Trophoblast cell (in vitro differentiated cells and primary cell): Measurements from ENCODE around the gene FOXL3. TPM values are rescaled to one million over a fixed set of nuclear protein-coding genes. Genes with fewer than 3 reads are reported as not detected.
A peak's percentile ranks its signal among the peaks of the same experiment; 100 is the strongest.
"Not testable (repeated sequence)": the region's sequence is repeated elsewhere in the genome, so short reads cannot be mapped to it uniquely, and the experiment has no call there.

Experiments used
- DNase-seq, 2 donors: peaks; one replicate each; pipeline ENCODE4 v3.0.0-alpha.2; 2016
- H2AFZ ChIP-seq: 2 replicates; pipeline ENCODE4 v1.6.1; 2013; ENCODE audit warnings: low read length, moderate library complexity, mild to moderate bottlenecking; ENCODE audit not compliant: insufficient read depth, poor library complexity
- H2AK5ac ChIP-seq: 2 replicates; pipeline ENCODE4 v1.6.1; 2013; ENCODE audit warnings: mild to moderate bottlenecking, low read length
- H2BK120ac ChIP-seq: 2 replicates; pipeline ENCODE4 v1.6.1; 2013; ENCODE audit warnings: low read length, mild to moderate bottlenecking, moderate library complexity; ENCODE audit not compliant: insufficient read depth, poor library complexity
- H2BK12ac ChIP-seq: 2 replicates; pipeline ENCODE4 v1.6.1; 2013; ENCODE audit warnings: mild to moderate bottlenecking, low read length, moderate library complexity
- H2BK5ac ChIP-seq: 2 replicates; pipeline ENCODE4 v1.6.1; 2013; ENCODE audit warnings: low read length, low read depth, moderate library complexity, mild to moderate bottlenecking; ENCODE audit not compliant: poor library complexity
- H3K14ac ChIP-seq: 2 replicates; pipeline ENCODE4 v1.6.1; 2013; ENCODE audit warnings: mild to moderate bottlenecking, low read length
- H3K18ac ChIP-seq: 2 replicates; pipeline ENCODE4 v1.6.1; 2013; ENCODE audit warnings: mild to moderate bottlenecking, low read length
- H3K23ac ChIP-seq: 2 replicates; pipeline ENCODE4 v1.6.1; 2013; ENCODE audit warnings: low read length
- H3K27ac ChIP-seq: 2 replicates; pipeline ENCODE4 v1.5.1; 2013; ENCODE audit warnings: low read depth, mild to moderate bottlenecking, inconsistent platforms, low read length, moderate library complexity
- H3K27me3 ChIP-seq: 2 replicates; pipeline ENCODE4 v1.6.1; 2013; ENCODE audit warnings: inconsistent platforms, mild to moderate bottlenecking, low read length, moderate library complexity; ENCODE audit not compliant: insufficient read depth
- H3K36me3 ChIP-seq, 2 experiments: 1 replicate in 1 of 2; 2 replicates in 1 of 2; pipeline ENCODE4 v1.6.1; 2013; ENCODE audit warnings: low read length in 2 of 2, mild to moderate bottlenecking in 2 of 2, moderate library complexity in 1 of 2; ENCODE audit not compliant: insufficient read depth in 2 of 2, control insufficient read depth in 1 of 2
- H3K4ac ChIP-seq: 2 replicates; pipeline ENCODE4 v1.6.1; 2013; ENCODE audit warnings: low read depth, mild to moderate bottlenecking, low read length, moderate library complexity
- H3K4me1 ChIP-seq, 2 experiments: 1 replicate in 1 of 2; 2 replicates in 1 of 2; pipeline ENCODE4 v1.6.1; 2013; ENCODE audit warnings: low read length in 2 of 2, mild to moderate bottlenecking in 2 of 2, moderate library complexity in 1 of 2; ENCODE audit not compliant: insufficient read depth in 2 of 2, control insufficient read depth in 1 of 2
- H3K4me2 ChIP-seq: 2 replicates; pipeline ENCODE4 v1.6.1; 2013; ENCODE audit warnings: inconsistent platforms, mild to moderate bottlenecking, low read length, moderate library complexity
- H3K4me3 ChIP-seq: 2 replicates; pipeline ENCODE4 v1.5.1; 2013; ENCODE audit warnings: mild to moderate bottlenecking, low read depth, low read length, inconsistent platforms
- H3K79me1 ChIP-seq: one replicate; pipeline ENCODE4 v1.6.1; 2013; ENCODE audit warnings: low read length
- H3K79me2 ChIP-seq: 2 replicates; pipeline ENCODE4 v1.6.1; 2013; ENCODE audit warnings: low read length, mild to moderate bottlenecking; ENCODE audit not compliant: control insufficient read depth, insufficient read depth, poor library complexity
- H3K9ac ChIP-seq: 2 replicates; pipeline ENCODE4 v1.6.1; 2013; ENCODE audit warnings: mild to moderate bottlenecking, low read length
- H3K9me3 ChIP-seq: 2 replicates; pipeline ENCODE4 v1.6.1; 2013; ENCODE audit warnings: low read depth, mild to moderate bottlenecking, control low read depth, inconsistent platforms, low read length; ENCODE audit not compliant: insufficient read depth
- H4K12ac ChIP-seq: 2 replicates; pipeline ENCODE4 v1.6.1; 2013; ENCODE audit warnings: low read depth, mild to moderate bottlenecking, low read length, moderate library complexity
- H4K8ac ChIP-seq: 2 replicates; pipeline ENCODE4 v1.6.1; 2013; ENCODE audit warnings: low read depth, mild to moderate bottlenecking, low read length, moderate library complexity
- H4K91ac ChIP-seq: one replicate; pipeline ENCODE4 v1.6.1; 2013; ENCODE audit warnings: low read depth, mild to moderate bottlenecking, low read length, moderate library complexity
- WGBS: extraction: QIAGEN DNeasy Blood & Tissue Kit; methylation state at CpG from one replicate; pipeline ENCODE4 v1.1.7; 2013; ENCODE audit warnings: missing lambda C conversion rate; ENCODE audit not compliant: insufficient read length, insufficient coverage; ENCODE audit errors: extremely low coverage; 5-methylcytosine and 5-hydroxymethylcytosine counted together
- polyA plus RNA-seq: library from polyadenylated mRNA; stranded (reverse); fragments of 200-250 nt; gene quantifications from 2 replicates; pipeline ENCODE4 v1.2.3, GENCODE V29; 2013

Gene FOXL3
- polyA plus RNA-seq, result not detected in 2 replicates

DNA sequence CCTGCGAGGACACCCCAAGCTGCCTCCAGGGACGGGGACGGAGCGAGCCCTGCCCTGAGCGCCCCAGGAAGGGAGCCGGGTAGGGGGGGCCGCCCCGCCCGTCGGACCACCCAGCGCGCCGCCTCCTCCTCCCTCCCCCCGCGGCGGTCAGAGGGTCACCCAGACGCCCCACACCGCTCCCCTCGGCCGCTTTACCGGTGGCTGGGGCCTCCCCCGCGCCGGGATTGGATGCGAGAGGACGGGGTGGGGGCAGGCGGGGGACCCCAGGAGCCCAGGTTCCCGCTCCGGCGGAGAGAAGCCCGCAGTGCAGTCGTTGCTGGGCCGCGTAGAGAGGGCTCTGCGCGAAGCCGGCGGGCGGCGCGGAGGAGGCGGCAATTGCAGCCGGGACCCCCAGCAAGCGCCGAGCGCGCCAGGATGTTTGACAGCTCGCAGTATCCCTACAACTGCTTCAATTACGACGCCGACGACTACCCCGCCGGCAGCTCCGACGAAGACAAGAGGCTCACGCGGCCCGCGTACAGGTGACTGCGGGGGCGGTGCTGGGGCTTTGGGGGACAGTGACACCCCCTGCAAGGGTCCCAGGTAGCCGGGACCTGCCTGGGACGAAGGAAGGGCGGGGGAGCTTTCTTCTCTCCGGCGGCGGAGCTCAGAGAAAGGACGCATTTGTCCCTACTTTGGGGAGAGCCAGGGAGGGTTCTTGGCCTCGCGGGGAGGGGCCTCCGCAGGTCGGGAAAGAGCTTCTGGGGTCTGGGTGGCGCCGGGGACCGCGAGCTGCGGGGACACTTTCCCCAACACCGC lies at the start of gene FOXL3:
Gene FOXL3, plus strand, starts transcription at position 415 of the 798 bp plus-strand sequence. Its CDS starts 0 bp downstream, at position 415.
- H3K14ac ChIP-seq, result no peak within 1 kb of the TSS
- H2BK12ac ChIP-seq, result no peak within 1 kb of the TSS
- H3K4me1 ChIP-seq, result no peaks in the 10 kb centered on the region
- no peak within 1 kb of the TSS for H3K4me3 ChIP-seq
- peaks cover 26% of the 10 kb centered on the region for H3K27me3 ChIP-seq
- DNase-seq, result no peak
- H2BK5ac ChIP-seq, result no peak within 1 kb of the TSS
- H2BK120ac ChIP-seq, result no peak within 1 kb of the TSS
- H3K4ac ChIP-seq, result no peak within 1 kb of the TSS
- no peak within 1 kb of the TSS for H3K23ac ChIP-seq
- H3K27ac ChIP-seq, result no peak within 1 kb of the TSS
- no peaks in the 10 kb centered on the region for H3K79me2 ChIP-seq
- no peaks in the 10 kb centered on the region for H3K79me1 ChIP-seq
- H4K91ac ChIP-seq, result no peak within 1 kb of the TSS
- no peak within 1 kb of the TSS for H4K12ac ChIP-seq
- H4K8ac ChIP-seq, result no peak within 1 kb of the TSS
- peaks cover 10% of the 10 kb centered on the region for H3K9me3 ChIP-seq
- no peak within 1 kb of the TSS for H3K18ac ChIP-seq
- no peak within 1 kb of the TSS for H3K9ac ChIP-seq
- WGBS, result no CpG with 5 or more reads among the region's 79 CpGs
- H2AK5ac ChIP-seq, result no peak within 1 kb of the TSS
- no peak within 1 kb of the TSS for H2AFZ ChIP-seq
- H3K36me3 ChIP-seq, result no peaks in the 10 kb centered on the region
- no peak within 1 kb of the TSS for H3K4me2 ChIP-seq

DNA sequence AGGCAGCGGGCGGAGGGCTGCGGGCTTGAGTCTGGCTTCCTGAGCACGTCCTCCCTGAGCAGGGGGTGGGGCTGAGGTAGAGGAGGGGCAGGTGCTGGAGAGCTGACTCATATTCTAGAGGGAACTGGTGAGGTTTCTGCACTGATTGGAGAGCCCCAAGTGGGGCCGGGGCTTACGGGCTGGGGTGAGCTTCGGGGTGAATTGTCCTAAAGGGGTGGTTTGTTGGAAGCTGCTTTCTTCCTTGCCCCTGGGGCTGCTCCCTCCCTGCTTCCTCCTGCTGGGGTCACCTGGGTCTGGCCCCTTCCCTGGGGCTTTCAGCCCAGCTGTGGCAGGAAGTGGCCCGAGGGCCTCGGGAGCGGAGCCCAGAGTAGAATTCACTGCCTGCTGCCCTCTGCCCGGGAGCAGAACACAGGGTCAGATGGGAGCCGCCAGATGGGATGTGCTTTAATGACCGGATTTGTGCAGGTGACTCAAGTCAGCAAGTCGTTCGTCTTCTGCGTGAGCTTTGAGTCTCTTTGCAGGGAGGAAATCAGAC lies 49.0 kb upstream of the FOXL3 start:
- H2AFZ ChIP-seq, result no peak overlapping the region
- peak overlapping the region; percentile 27 for H3K4me2 ChIP-seq
- H3K79me2 ChIP-seq, result no peaks in the 10 kb centered on the region
- H2AK5ac ChIP-seq, result no peak overlapping the region
- H4K8ac ChIP-seq, result no peak overlapping the region
- H3K18ac ChIP-seq, result no peak overlapping the region
- H4K91ac ChIP-seq, result no peak overlapping the region
- H3K27me3 ChIP-seq, result no peaks in the 10 kb centered on the region
- no peaks in the 10 kb centered on the region for H3K79me1 ChIP-seq
- H2BK12ac ChIP-seq, result no peak overlapping the region
- H3K9me3 ChIP-seq, result peaks cover 2% of the 10 kb centered on the region
- H3K4me3 ChIP-seq, result no peak overlapping the region
- H3K9ac ChIP-seq, result no peak overlapping the region
- no peak overlapping the region for H3K4ac ChIP-seq
- no peak overlapping the region for H2BK5ac ChIP-seq
- no peak overlapping the region for H3K23ac ChIP-seq
- H3K4me1 ChIP-seq, result peaks cover 1 to 3% of the 10 kb centered on the region in 2 experiments
- no peak overlapping the region for H3K27ac ChIP-seq
- DNase-seq, result peak in 1 of 2 donors; percentile 27
- no peak overlapping the region for H2BK120ac ChIP-seq
- WGBS, result no CpG with 5 or more reads among the region's 16 CpGs
- no peak overlapping the region for H3K14ac ChIP-seq
- no peak overlapping the region for H4K12ac ChIP-seq
- H3K36me3 ChIP-seq, result no peaks in the 10 kb centered on the region

GRCh38 chr7:241513-241912 lies 48.5 kb upstream of the FOXL3 start:
- Histone ChIP-seq H3K79me1 (no peaks in the 10 kb centered on the region), H3K4me3 (peak overlapping the region; percentile 2), H2AFZ (no peak overlapping the region), H2BK120ac (no peak overlapping the region), H4K12ac (no peak overlapping the region), H3K9ac (no peak overlapping the region), H4K91ac (no peak overlapping the region), H3K14ac (no peak overlapping the region), H3K4me2 (no peak overlapping the region), H2AK5ac (no peak overlapping the region), H3K23ac (no peak overlapping the region), H2BK5ac (no peak overlapping the region), H3K79me2 (no peaks in the 10 kb centered on the region), H3K18ac (no peak overlapping the region), H3K4ac (no peak overlapping the region), H3K9me3 (peaks cover 2% of the 10 kb centered on the region), H2BK12ac (no peak overlapping the region), H3K36me3 (no peaks in the 10 kb centered on the region), H3K4me1 (peaks cover 0 to 3% of the 10 kb centered on the region in 2 experiments), H3K27ac (no peak overlapping the region), H3K27me3 (no peaks in the 10 kb centered on the region), H4K8ac (no peak overlapping the region)
- no CpG with 5 or more reads among the region's 13 CpGs for WGBS
- no peak for DNase-seq

GRCh38 chr7:242826-243579 lies 47.0 kb upstream of the FOXL3 start:
- no CpG with 5 or more reads among the region's 21 CpGs for WGBS
- not testable (repeated sequence) for DNase-seq

More at GRCh38 chr7:242826-243579, 47.0 kb upstream of the FOXL3 start:
- not testable (repeated sequence) for H3K27ac ChIP-seq, H3K27me3 ChIP-seq, H3K9ac ChIP-seq, H3K4me2 ChIP-seq, H4K8ac ChIP-seq, H3K18ac ChIP-seq, H3K4ac ChIP-seq, H3K36me3 ChIP-seq, H3K23ac ChIP-seq, H3K79me2 ChIP-seq, H3K14ac ChIP-seq, H4K91ac ChIP-seq, H3K4me3 ChIP-seq, H3K4me1 ChIP-seq, H2BK5ac ChIP-seq, H3K79me1 ChIP-seq, H3K9me3 ChIP-seq, H2AFZ ChIP-seq, H2BK12ac ChIP-seq, H2AK5ac ChIP-seq, H2BK120ac ChIP-seq, H4K12ac ChIP-seq
